Thyroid gland (tissue), 4 donors: ENCODE measurements around the gene EPHA10. TPM values are rescaled to one million over a fixed set of nuclear protein-coding genes. Genes with fewer than 3 reads are reported as not detected.
A peak's percentile ranks its signal among the peaks of the same experiment; 100 is the strongest.

Experiments
- DNase-seq, 2 donors: peaks; one replicate each; pipeline ENCODE4 v3.0.0-alpha.2; 2019
- H3K27ac ChIP-seq, 3 donors: fragments of 200-600 bp; sonication (generic); 1 replicate in 2 of 3; 2 replicates in 1 of 3; pipeline ENCODE4 v1.5.1; 2016 to 2019; ENCODE audit warnings: mild to moderate bottlenecking in 1 of 3, moderate library complexity in 1 of 3
- H3K27me3 ChIP-seq: fragments of 200-600 bp; sonication (generic); one replicate; pipeline ENCODE4 v1.5.1; 2019
- H3K36me3 ChIP-seq, 2 donors: fragments of 200-600 bp; sonication (generic); one replicate each; pipeline ENCODE4 v1.5.1; 2016 to 2019
- H3K4me1 ChIP-seq, 2 donors: fragments of 200-600 bp; sonication (generic); one replicate each; pipeline ENCODE4 v1.5.1; 2017 to 2019
- H3K4me3 ChIP-seq, 3 donors: fragments of 200-600 bp; sonication (generic); replicated peaks in 1 of 3; 1 replicate in 2 of 3; 2 replicates in 1 of 3; pipeline ENCODE4 v1.5.1; 2016; ENCODE audit warnings: mild to moderate bottlenecking in 1 of 3
- H3K9me3 ChIP-seq: fragments of 200-600 bp; sonication (generic); one replicate; pipeline ENCODE4 v1.5.1; 2017
- CTCF ChIP-seq, 6 experiments: fragments of 200-600 bp in 3 of 6; fragments of 450-650 bp in 3 of 6; sonication (generic) in 3 of 6; IDR thresholded peaks; one replicate each; pipeline ENCODE4 v1.5.1; 2016 to 2019; ENCODE audit warnings: antibody characterized with exemption in 6 of 6, mild to moderate bottlenecking in 2 of 6, inconsistent platforms in 1 of 6, moderate library complexity in 1 of 6
- POLR2A ChIP-seq, 2 donors: fragments of 450-650 bp; IDR thresholded peaks; one replicate each; pipeline ENCODE4 v1.6.1; 2017; ENCODE audit warnings: antibody characterized with exemption in 2 of 2, mild to moderate bottlenecking in 2 of 2, moderate library complexity in 1 of 2
- WGBS, 2 donors: methylation state at CpG; one replicate each; pipeline ENCODE4 v1.1.5; 2017; 5-methylcytosine and 5-hydroxymethylcytosine counted together
- intact Hi-C: fragments of 100-400 bp; cut with DNase I; formaldehyde crosslinking; loops from one replicate; pipeline ENCODE4 v1.15.1; 2023
- total RNA-seq, 4 donors: library from RNA; depleted of rRNA; stranded (reverse); fragments of >200 nt; gene quantifications; one replicate each; pipeline ENCODE4 v1.2.3, GENCODE V29; 2016

Gene EPHA10
- total RNA-seq, 4 donors from 2014 or later: 0.11 to 0.54 (median 0.54) TPM; not detected in 1

- intact Hi-C loops: loop anchor here (5.0 to 10.0 kb wide), 3 partner anchors 54 to 214 kb away; partner anchors contain the start of genes CDCA8 and GNL2
- peaks cover 13 to 17% of the 10 kb centered on the region in 2 donors for H3K4me1 ChIP-seq
Observed at GRCh38 chr1:37808369-37809319, 43.7 kb upstream of the EPHA10 start.

GRCh38 chr1:37807555-37808368, 42.8 kb upstream of the EPHA10 start, which contains the start of the genes C1orf122 and YRDC:
TSS of gene C1orf122 (plus strand) at chr1:37807790. CDS start at chr1:37808405, 615 bp downstream.
TSS of gene YRDC (minus strand) at chr1:37808208. CDS start at chr1:37808180, 28 bp downstream.
- peaks cover 13 to 17% of the 10 kb centered on the region in 2 donors for H3K4me1 ChIP-seq
- no peaks in the 10 kb centered on the region for H3K9me3 ChIP-seq
- intact Hi-C loops: loop anchor here (5.0 to 10.0 kb wide), 3 partner anchors 55 to 213 kb away; partner anchors contain the start of genes CDCA8 and GNL2
- TF ChIP-seq POLR2A (IDR thresholded peaks at IDR 0.05) (peak; percentile 30 to 80), CTCF (IDR thresholded peaks at IDR 0.05) (no peak)
- peak; percentile 94 to 95 for DNase-seq
- H3K4me3 ChIP-seq: peak within 1 kb of the TSS; percentile 84 to 86 (median 85)
- no peaks in the 10 kb centered on the region for H3K27me3 ChIP-seq
- peak within 1 kb of the TSS; percentile 80 to 97 (median 88) for H3K27ac ChIP-seq
- 0 to 1% methylated on average over 12 to 24 of the region's 95 CpGs for WGBS, 2 donors
- H3K36me3 ChIP-seq: peaks cover 32 to 35% of the 10 kb centered on the region in 2 donors

More at GRCh38 chr1:37808369-37809319, 43.7 kb upstream of the EPHA10 start:
- TF ChIP-seq CTCF (IDR thresholded peaks at IDR 0.05) (no peak), POLR2A (IDR thresholded peaks at IDR 0.05) (peak in 1 of 2 donors; percentile 22)
- DNase-seq: peak; percentile 83 to 85
- Histone ChIP-seq H3K9me3 (no peaks in the 10 kb centered on the region), H3K4me3 (peak overlapping the region; percentile 60 to 86 (median 84)), H3K27me3 (no peaks in the 10 kb centered on the region), H3K36me3 (peaks cover 26 to 28% of the 10 kb centered on the region in 2 donors), H3K27ac (peak overlapping the region; percentile 80 to 97 (median 88))
- WGBS, 2 donors: 0% methylated on average over 8 to 25 of the region's 54 CpGs

GRCh38 chr1:37807220-37807554, 42.3 kb upstream of the EPHA10 start:
- H3K9me3 ChIP-seq: no peaks in the 10 kb centered on the region
- TF ChIP-seq CTCF (IDR thresholded peaks at IDR 0.05) (no peak), POLR2A (IDR thresholded peaks at IDR 0.05) (no peak)
- DNase-seq: no peak
- intact Hi-C loops: loop anchor here (5.0 to 10.0 kb wide), 3 partner anchors 55 to 212 kb away; partner anchors contain the start of genes CDCA8 and GNL2
- peaks cover 13 to 17% of the 10 kb centered on the region in 2 donors for H3K4me1 ChIP-seq
- peak overlapping the region; percentile 84 to 86 (median 85) for H3K4me3 ChIP-seq
- peak overlapping the region in 2 of 3 donors; percentile 48 to 97 for H3K27ac ChIP-seq
- peaks cover 37 to 41% of the 10 kb centered on the region in 2 donors for H3K36me3 ChIP-seq
- no peaks in the 10 kb centered on the region for H3K27me3 ChIP-seq
- WGBS, 2 donors: 11 to 15% methylated on average over 9 of the region's 9 CpGs

GRCh38 chr1:37802439-37802838, 37.5 kb upstream of the EPHA10 start:
- intact Hi-C loops: loop anchor here (10.0 kb wide), 2 partner anchors 108 to 208 kb away; partner anchors contain the start of genes CDCA8 and GNL2
- Histone ChIP-seq H3K27me3 (no peaks in the 10 kb centered on the region), H3K36me3 (peaks cover 39 to 45% of the 10 kb centered on the region in 2 donors), H3K27ac (no peak overlapping the region), H3K4me1 (peaks cover 7 to 9% of the 10 kb centered on the region in 2 donors), H3K4me3 (no peak overlapping the region), H3K9me3 (no peaks in the 10 kb centered on the region)
- DNase-seq: no peak
- WGBS, 2 donors: 94 to 100% methylated on average over 1 of the region's 1 CpG
- TF ChIP-seq POLR2A (IDR thresholded peaks at IDR 0.05): no peak
- no peak for TF ChIP-seq CTCF (IDR thresholded peaks at IDR 0.05)
